ENCODE data around the gene GAREM2.

DNA sequence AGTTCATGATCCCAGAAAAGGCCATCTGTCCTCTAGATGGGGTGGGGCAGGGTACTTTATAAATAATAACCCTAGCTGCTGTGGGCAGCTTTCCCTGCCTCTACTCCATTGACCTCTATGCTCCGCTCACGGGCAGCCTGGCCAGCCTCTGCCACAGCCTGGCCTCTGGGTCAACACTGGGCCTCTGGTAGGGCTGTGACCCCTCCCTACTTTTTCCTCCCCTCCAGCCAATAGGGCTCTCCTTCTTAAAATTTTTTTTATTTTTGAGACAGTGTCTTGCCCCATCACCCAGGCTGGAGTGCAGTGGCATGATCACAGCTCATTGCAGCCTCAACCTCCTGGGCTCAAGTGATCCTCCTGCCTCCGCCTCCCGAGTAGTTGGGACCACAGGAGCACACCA, 4.1 kb upstream of the GAREM2 start:
- TF ChIP-seq EZH2 (IDR thresholded peaks at IDR 0.05; ENCODE audit: borderline replicate concordance, low read depth, low read length, severe bottlenecking) (no peak), POLR2A (IDR thresholded peaks at IDR 0.05; ENCODE audit: low read depth, low read length) (no peak), MYC (IDR thresholded peaks at IDR 0.05; ENCODE audit: low read depth, low read length) (no peak), GATA2 (IDR thresholded peaks at IDR 0.05; ENCODE audit: insufficient read depth, insufficient read length, low read depth, low read length) (no peak)
- TF ChIP-seq, protein P1, sequence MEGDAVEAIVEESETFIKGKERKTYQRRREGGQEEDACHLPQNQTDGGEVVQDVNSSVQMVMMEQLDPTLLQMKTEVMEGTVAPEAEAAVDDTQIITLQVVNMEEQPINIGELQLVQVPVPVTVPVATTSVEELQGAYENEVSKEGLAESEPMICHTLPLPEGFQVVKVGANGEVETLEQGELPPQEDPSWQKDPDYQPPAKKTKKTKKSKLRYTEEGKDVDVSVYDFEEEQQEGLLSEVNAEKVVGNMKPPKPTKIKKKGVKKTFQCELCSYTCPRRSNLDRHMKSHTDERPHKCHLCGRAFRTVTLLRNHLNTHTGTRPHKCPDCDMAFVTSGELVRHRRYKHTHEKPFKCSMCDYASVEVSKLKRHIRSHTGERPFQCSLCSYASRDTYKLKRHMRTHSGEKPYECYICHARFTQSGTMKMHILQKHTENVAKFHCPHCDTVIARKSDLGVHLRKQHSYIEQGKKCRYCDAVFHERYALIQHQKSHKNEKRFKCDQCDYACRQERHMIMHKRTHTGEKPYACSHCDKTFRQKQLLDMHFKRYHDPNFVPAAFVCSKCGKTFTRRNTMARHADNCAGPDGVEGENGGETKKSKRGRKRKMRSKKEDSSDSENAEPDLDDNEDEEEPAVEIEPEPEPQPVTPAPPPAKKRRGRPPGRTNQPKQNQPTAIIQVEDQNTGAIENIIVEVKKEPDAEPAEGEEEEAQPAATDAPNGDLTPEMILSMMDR (IDR thresholded peaks at IDR 0.05; ENCODE audit: extremely low read depth in 1 of 2, insufficient read depth in 1 of 2, low read depth in 1 of 2, low read length in 2 of 2), result no peak
- TF ChIP-seq, protein P2, sequence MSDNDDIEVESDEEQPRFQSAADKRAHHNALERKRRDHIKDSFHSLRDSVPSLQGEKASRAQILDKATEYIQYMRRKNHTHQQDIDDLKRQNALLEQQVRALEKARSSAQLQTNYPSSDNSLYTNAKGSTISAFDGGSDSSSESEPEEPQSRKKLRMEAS (IDR thresholded peaks at IDR 0.05; ENCODE audit: insufficient read depth, insufficient read length), result no peak

Measured in endothelial cell of umbilical vein (primary cell).